HG02884 (cell line): ENCODE results near the gene CAMSAP3.

Experiments used
- ATAC-seq: cut with Tn5 transposase; IDR thresholded peaks from one replicate; pipeline ENCODE4 v1.9.1; 2021; ENCODE audit warnings: mild to moderate bottlenecking, moderate library complexity; ENCODE audit not compliant: unreplicated experiment

CAMSAP3 gene

GRCh38 chr19:7595466-7596133 is at the start of gene CAMSAP3:
CAMSAP3 (plus strand) TSS chr19:7595863; CDS start chr19:7596003, 140 bp downstream.
- no peak for ATAC-seq

GRCh38 chr19:7545904-7546303 is 49.8 kb upstream of the CAMSAP3 start:
- ATAC-seq, result no peak

DNA sequence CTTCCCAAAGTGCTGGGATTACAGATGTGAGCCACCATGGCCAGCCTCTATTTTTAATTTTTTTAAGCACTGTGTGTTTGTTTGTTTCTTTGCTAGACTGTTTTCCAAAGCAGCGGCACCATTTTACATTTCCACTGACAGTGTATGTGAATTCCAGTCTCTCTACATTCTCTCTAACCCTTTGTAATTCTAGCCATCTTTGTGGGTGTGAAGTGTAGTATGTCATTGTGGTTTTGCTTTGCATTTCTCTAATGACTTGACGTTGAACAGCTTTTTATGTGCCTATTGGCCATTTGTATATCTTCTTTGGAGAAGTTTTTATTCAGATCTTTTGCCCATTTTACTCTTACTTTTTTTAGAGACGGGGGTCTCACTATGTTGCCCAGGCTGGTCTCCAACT is 48.5 kb upstream of the CAMSAP3 start:
- ATAC-seq, result no peak

DNA sequence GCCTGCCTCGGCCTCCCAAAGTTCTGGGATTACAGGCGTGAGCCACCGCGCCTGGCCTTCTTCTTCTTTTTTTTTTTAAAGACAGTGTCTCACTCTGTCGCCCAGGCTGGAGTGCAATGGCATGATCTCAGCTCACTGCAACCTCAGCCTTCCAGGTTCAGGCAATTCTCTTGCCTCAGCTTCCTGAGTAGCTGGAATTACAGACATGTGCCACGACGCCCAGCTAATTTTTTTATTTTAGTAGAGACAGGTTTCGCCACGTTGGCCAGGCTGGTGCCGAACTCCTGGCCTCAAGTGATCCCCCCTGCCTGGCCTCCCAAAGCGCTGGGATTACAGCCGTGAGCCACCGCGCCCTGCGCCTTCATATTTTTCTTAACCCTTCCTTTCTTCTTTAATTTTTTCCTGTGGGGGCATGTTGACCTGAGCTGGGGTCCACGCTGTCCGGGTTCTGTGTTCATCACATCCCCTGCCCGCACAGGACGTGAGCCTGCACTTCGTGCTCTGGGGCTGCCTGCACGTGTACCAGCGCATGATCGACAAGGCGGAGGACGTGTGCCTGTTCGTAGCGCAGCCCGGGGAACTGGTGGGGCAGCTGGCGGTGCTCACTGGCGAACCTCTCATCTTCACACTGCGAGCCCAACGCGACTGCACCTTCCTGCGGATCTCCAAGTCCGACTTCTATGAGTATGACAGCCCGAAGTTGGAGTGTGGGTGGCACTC is 46.1 kb upstream of the CAMSAP3 start:
- no peak for ATAC-seq

GRCh38 chr19:7550169-7550770 is 45.4 kb upstream of the CAMSAP3 start:
- no peak for ATAC-seq

DNA sequence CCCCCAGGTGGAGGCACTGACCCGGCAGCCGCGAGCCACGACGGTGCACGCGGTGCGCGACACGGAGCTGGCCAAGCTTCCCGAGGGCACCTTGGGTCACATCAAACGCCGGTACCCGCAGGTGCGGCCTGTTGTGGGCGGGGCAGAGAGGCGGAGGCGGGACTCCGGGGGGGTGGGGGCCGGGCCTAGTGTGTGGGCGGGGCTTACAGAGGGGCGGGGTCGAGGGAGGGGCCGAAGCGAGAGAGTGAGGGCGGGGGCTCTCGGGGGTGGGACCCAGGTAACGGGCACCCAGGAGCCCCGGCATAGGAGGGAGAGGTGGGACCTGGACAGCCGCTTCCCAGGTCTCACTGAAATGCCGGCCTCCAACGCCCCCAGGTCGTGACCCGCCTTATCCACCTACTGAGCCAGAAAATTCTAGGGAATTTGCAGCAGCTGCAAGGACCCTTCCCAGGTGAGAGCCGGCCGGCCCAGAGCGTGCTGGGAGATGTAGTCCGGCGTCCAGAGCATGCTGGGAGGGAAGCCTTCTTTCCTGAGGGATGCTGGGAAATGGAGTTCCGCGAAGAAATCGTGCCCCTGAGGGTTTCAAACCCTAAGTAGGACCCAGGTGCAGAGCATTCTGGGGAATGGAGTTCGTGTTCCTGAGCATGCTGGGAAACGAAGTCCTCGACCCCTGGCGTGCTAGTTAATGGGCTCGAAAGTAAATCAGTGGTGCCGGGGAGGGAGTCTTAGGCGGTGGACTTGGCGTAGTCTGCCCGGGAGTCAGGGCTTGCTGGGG is 44.5 kb upstream of the CAMSAP3 start:
- no peak for ATAC-seq

GRCh38 chr19:7552781-7553180 is 42.9 kb upstream of the CAMSAP3 start:
- ATAC-seq, result no peak

DNA sequence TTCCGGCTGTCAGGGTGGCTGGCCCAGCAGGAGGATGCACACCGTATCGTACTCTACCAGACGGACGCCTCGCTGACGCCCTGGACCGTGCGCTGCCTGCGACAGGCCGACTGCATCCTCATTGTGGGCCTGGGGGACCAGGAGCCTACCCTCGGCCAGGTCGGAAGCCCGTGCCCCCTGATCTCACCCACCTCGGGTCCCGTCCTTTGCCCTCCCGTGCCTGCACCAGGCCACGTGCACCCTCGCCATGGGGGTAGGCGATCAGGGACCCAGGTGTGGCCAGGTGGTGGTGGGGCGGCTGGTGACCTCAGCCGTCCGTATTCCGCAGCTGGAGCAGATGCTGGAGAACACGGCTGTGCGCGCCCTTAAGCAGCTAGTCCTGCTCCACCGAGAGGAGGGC is 41.1 kb upstream of the CAMSAP3 start:
- ATAC-seq, result no peak

DNA sequence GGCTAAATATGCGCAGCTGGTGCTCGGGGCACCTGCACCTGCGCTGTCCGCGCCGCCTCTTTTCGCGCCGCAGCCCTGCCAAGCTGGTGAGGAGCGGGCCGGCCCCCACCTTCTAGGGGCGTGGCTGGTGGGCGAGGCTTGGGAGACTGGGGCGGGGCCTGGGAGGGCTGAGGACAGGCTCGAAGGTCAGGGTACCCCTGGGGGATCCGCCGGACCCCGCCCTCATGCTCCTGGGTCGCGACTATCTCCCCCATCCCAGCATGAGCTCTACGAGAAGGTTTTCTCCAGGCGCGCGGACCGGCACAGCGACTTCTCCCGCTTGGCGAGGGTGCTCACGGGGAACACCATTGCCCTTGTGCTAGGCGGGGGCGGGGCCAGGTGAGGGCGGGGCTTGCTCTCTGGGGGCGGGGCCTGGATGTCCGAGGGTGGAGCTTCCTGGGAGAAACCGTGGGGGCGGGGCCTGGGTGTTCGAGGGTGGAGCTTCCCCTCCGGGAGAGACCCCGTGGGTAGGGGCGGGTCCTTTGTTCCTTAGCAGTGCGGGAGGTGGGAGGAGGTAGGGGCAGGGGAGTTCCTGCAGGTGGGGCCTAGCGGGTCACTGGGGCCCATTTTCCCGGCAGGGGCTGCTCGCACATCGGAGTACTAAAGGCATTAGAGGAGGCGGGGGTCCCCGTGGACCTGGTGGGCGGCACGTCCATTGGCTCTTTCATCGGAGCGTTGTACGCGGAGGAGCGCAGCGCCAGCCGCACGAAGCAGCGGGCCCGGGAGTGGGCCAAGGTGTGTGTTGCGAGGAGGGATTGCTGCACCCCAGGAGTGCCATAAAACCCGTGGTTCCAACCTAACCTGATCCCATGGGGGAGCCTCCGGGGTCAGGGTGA is 40.4 kb upstream of the CAMSAP3 start:
- no peak for ATAC-seq

- no peak for ATAC-seq
Measured at GRCh38 chr19:7556696-7557315, 38.9 kb upstream of the CAMSAP3 start.

DNA sequence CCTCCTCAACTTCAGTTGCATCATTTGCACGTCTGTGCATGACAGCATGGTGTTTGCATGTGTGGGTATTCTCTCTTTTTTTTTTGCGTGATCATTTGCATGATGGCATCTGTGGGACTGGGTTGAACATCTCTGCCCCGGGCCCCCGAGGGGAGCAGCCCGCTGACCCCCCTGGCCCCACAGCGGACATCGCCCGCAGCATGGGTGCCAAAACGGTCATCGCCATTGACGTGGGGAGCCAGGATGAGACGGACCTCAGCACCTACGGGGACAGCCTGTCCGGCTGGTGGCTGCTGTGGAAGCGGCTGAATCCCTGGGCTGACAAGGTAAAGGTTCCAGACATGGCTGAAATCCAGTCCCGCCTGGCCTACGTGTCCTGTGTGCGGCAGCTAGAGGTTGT is 37.0 kb upstream of the CAMSAP3 start:
- ATAC-seq, result no peak

DNA sequence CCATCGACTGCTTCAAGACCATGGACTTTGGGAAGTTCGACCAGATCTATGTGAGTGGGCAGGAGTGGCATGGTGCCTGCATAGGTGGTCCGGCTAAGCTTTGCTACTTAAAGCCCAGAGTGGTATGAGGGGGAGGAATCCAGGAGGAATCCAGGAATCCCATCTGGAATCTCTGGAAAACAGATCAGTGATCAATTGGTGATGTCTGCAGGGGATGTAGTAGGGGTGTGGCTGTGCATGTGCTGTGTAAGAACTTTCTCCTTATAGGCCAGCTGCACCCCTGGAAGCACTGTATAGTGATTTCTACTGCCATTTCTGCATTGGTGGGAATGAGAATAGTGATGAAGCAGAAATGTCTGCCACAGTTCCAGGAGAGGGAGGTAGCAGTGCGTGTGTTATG is 36.6 kb upstream of the CAMSAP3 start:
- ATAC-seq, result no peak

DNA sequence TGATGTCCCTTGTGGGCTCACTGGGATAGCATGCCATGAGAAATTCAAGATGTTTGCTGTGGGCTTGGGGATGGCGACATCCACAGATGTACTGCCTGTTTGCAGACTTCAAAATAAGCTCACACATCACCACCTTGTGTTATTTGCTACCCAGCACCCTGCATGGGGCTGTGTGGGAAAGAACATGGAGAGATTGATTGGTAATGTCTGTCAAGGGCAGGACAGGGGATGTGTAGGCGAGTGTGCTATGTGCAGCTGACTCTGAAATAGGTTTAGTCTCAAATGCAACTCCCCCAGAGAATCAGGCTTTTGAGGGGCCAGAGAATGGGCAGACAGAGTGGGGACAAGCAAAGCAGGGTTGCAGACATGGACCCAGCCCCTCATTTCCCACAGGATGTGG is 35.4 kb upstream of the CAMSAP3 start:
- ATAC-seq, result no peak

DNA sequence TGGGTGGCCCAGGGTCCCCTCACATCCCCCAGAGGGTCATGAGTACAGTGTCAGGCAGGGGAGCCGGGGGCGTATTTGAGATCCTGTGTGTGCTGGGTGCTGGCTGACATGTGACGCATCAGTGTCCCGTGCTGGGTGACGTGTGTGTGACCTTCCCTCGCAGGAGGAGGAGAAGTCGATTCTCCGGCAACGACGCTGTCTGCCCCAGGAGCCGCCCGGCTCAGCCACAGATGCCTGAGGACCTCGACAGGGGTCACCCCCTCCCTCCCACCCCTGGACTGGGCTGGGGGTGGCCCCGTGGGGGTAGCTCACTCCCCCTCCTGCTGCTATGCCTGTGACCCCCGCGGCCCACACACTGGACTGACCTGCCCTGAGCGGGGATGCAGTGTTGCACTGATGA is 34.3 kb upstream of the CAMSAP3 start:
- no peak for ATAC-seq

- no peak for ATAC-seq
Measured at GRCh38 chr19:7562646-7563393, 32.8 kb upstream of the CAMSAP3 start.

DNA sequence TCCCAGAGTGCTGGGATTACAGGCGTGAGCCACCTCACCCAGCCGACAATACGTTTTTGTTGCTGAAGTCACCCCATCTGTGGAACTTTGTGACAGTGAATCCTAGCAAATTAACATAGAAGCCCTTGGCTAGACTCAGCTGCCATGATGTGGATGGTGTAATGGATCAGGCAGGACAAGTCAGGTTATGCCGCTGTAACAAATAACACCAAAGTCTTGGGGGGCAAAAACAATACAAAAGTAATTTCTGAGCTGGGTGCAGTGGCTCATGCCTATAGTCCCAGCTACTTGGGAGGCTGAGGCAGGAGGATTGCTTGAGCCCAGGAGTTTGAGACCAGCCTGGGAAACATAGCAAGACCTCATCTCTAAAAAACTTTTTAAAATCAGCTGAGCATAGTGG is 30.8 kb upstream of the CAMSAP3 start:
- no peak for ATAC-seq

DNA sequence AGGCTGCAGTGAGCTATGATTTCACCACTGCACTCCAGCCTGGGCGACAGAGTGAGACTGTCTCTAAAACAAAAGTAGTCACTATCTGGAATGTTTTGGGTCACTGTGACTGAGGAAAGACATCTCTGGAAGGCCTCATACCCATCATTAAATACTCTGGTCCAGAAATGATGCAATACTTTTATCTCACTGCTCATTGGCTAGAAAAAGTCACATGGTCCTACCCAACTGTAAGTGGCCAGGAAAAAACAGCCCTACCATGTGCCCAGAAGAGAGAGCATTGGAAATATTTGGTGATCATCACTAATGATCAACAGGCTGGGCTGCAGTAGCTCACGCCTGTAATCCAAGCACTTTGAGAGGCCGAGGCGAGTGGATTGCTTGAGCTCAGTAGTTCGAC is 30.3 kb upstream of the CAMSAP3 start:
- ATAC-seq, result no peak

- ATAC-seq, result no peak
Measured at GRCh38 chr19:7570761-7571160, 24.9 kb upstream of the CAMSAP3 start.

DNA sequence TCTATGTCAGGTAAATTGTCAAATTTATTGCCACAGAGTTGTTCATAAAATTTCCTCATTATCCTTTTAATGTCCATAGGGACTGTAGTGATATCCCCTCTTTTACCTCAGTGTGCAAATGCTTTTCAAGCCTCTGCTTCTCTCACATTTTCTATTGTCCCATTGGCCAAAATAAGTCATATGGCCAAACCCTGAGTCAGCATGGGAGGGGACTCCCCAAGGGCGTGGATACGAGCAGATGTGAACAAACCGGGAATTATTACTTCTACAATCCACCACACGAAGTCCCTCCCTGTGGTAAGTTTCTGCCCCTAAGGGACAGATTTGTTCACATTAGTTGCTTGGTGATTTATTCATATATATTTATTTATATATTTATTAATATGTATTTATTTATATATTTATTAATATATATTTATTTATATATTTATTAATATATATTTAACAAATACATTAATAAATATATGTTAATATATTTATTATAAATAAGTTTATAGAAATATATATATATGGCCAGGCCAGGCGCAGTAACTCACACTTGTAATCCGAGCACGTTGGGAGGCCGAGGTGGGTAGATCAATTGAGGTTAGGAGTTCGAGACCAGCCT is 20.1 kb upstream of the CAMSAP3 start:
- no peak for ATAC-seq
